Measurements from ENCODE around the gene AFMID. TPM values are rescaled to one million over a fixed set of nuclear protein-coding genes. Genes with fewer than 3 reads are reported as not detected.

The AFMID gene
- total and polyA plus RNA-seq, 2 experiments from 2014 or later, result 38.0 to 47.5 TPM

- TF ChIP-seq ZNF462 (CRISPR knock-in tag; IDR thresholded peaks at IDR 0.05) (no peak), STAT1 (IDR thresholded peaks at IDR 0.05; ENCODE audit: unreplicated experiment) (no peak), JUNB (IDR thresholded peaks at IDR 0.05; ENCODE audit: unreplicated experiment) (no peak), CTCF (conservative IDR thresholded peaks at IDR 0.05; ENCODE audit: low read depth in 2 of 2) (no peak), EZH2phosphoT487 (IDR thresholded peaks at IDR 0.05; ENCODE audit: unreplicated experiment) (no peak), ZNF114 (CRISPR knock-in tag; IDR thresholded peaks at IDR 0.05) (no peak)
- TF ChIP-seq, protein P1, sequence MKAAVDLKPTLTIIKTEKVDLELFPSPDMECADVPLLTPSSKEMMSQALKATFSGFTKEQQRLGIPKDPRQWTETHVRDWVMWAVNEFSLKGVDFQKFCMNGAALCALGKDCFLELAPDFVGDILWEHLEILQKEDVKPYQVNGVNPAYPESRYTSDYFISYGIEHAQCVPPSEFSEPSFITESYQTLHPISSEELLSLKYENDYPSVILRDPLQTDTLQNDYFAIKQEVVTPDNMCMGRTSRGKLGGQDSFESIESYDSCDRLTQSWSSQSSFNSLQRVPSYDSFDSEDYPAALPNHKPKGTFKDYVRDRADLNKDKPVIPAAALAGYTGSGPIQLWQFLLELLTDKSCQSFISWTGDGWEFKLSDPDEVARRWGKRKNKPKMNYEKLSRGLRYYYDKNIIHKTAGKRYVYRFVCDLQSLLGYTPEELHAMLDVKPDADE (IDR thresholded peaks at IDR 0.05), result no peak
Observed at GRCh38 chr17:78227455-78227916, 40.3 kb downstream of the AFMID start (continued).
